Posterior vena cava (tissue), 2 donors: ENCODE data around the gene NAT14. TPM values are rescaled to one million over a fixed set of nuclear protein-coding genes. Genes with fewer than 3 reads are reported as not detected.

ENCODE experiments used
- DNase-seq: peaks from one replicate; pipeline ENCODE4 v3.0.0-alpha.2; 2020; ENCODE audit warnings: low spot score
- intact Hi-C, 2 donors: fragments of 100-400 bp; cut with DNase I; formaldehyde crosslinking; loops; one replicate each; pipeline versions ENCODE4 v1.14.1 to v1.14.2; 2022 to 2023
- total RNA-seq, 2 donors: library from RNA; stranded (reverse); fragmentation: NEBNext Ultra II Directional; extraction: Animal tissue kit (Norgen Biotek cat#: 25700); gene quantifications; one replicate each; pipeline ENCODE4 v1.2.1, GENCODE V29; 2021
- donor health status: DM: yes; HTN: yes; CAD: no.
- donor health status: DM: yes; HTN: yes; CAD: no.

NAT14 gene
- total RNA-seq, 2 donors from 2014 or later: 15.8 to 16.3 TPM

DNA sequence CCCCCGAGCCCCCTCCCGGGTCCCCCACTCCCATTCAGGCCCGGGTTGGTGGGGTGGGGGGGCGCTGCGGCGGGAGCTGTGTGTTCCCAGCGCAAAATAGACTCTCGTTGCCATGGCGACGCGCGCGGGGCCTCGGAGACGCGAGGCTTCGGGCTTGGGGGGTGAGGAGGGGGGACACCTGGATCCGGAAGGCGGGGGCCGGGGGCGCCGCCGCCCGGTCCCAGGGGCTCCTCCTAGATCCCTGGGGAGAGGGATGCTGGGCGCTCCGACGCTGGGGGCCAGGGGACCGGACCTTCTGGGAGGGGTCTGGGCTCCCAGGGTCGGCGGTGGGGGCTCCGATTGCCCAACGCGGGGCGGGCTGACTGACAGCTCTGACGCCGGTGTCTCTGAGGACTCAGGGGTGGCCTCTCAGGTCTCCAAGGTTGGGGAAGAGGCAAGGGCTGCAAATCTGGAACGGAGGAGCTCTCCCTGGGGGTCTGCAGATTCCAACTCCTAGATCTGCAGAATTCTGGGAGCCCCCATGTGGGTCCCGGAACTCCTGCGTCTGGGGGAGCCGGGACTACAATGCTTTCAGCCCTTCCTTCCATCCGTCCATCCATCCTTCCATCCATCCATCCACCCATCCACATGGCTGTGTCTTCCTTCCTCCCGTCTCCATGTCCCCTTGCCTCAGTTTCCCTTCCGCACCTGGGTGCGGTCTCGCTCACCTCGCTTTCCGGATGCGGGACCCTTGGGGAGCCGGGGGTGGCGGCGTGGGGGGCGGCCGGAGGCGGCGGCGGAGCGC is 32.8 kb upstream of the NAT14 start:
- intact Hi-C loops: no loop called here
- no peak for DNase-seq

DNA sequence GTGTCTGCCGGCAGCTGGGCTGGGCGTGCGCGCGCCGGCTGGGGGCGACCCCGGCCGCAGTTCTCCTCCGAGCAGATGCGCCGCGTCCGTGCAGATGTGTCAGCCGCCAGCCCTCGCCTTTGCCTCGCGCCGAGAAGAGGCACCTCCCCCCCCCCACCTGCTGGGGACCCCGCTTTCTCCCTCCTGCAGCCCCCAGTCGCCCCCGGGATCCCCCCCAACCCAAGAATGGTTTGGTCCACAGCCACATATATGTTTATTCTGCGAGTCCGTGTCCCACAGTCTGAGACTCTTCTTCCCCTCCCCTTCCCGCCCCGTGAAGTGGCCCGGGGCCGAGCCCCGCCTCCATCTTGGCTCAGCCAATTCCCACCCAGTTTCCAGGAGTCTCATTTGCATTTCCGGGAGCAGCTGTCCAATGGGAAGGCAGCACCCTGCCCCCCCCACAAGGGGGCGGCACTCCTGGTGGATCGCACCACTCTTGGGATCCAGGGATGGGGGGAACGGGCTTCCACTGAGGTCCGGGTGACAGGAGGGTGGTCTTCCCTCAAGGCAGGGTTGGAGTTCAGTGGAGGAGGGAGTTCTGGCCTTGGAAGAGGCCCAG is 32.1 kb upstream of the NAT14 start:
- DNase-seq: peak; percentile 92
- intact Hi-C loops: no loop called here

DNA sequence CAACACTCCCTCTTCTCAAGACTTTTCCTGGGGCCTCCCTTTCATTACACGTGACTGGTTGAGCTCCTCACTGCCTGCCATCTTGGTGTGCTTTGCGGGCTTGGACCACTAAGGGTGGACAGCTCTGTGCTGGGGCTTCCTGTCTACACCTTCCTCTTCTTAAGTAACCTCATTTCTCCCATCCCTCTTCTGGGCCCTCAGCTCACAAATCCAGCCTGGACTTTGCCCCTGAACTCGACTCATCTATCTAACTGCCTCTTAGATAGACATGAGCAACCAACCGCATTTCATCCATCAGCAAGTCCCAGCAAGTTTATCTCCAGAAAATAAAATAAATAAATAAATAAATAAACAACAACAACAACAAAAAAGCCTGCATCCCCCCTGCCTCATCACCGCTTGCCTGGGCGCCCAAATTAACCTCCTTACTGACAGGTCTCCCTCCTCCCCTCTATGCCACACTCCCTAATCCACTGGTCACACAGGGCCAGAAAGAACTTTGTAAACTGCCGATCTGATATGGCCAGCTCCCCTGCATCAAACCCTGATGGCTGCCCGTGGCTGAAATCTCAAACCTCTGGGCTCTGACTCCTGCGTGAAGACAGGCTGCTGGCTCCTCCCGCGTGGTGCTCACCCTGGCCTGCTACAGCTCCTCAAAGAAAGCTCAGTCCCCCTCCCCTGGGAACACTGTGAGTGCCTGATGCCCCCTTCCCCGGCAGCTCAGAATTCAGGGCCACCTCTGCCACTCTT is 31.3 kb upstream of the NAT14 start:
- no peak for DNase-seq
- intact Hi-C loops: no loop called here

DNA sequence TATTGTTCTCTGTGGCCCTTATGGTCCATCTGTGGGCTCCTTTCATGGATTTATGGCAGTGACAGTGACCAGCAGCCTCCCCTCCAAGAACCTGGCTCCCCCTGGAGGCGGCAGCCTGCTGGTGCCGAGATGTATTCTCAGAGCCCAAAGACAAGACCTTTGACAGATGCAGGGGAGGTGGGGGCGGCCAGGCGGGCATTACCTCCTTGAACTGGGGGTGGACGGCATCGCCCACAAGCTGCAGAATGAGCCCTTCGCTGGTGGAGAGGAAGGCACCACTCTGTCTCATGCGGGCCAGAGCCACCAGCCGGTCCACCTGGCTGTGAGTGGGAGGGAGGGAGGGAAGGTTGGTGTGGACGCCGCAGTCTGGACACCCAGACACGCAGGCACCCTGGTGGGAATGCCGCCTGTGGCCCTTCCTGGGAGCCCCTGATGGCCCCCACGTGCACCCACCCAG is 30.2 kb upstream of the NAT14 start:
- no peak for DNase-seq
- intact Hi-C loops: no loop called here

DNA sequence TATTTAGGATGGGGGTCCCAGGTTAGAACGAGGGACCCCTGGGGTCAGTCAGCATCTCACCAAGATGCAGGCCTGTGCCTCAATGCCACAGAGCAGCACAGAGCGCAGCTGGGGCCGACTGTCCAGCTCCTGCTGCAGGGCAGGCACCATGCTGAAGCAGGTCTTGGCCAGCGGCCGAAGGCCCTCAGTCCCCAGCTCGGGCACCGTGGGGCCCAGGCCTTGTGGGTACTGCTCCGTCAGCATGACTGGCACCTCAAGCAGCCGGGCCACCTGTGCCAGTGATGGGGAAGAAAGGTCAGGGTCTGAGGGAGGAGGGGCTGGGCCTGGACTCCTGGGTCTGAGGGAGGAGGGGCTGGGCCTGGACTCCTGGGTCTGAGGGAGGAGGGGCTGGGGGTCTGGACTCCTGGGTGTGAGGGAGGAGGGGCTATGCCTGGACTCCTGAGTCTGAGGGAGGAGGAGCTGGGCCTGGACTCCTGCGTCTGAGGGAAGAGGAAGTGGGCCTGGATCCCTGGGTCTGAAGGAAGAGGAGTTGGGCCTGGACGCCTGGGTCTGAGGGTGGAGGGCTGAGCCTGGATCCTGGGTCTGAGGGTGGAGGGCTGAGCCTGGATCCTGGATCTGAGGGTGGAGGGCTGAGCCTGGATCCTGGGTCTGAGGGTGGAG is 29.3 kb upstream of the NAT14 start:
- intact Hi-C loops: no loop called here
- DNase-seq: no peak

DNA sequence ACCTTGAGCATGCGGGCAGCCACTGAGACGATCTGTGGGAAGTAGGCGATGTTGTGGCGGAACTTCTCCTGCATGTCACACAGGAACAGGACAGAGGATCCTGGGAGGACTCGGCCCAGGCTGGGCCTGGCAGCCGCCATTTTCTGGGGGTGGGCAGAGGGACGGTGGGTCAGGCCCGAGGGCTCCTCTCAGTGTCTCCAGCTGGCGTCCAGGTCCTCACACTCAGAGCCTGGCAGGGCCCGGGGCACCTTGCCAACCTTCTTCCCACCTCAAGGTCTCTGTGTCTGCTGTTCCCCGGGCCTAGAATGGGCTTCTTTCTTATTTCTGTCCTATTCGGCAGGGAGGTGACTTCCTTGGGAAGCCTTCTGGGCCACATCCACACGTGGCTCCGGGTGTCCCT is 28.6 kb upstream of the NAT14 start:
- DNase-seq: no peak
- intact Hi-C loops: no loop called here

DNA sequence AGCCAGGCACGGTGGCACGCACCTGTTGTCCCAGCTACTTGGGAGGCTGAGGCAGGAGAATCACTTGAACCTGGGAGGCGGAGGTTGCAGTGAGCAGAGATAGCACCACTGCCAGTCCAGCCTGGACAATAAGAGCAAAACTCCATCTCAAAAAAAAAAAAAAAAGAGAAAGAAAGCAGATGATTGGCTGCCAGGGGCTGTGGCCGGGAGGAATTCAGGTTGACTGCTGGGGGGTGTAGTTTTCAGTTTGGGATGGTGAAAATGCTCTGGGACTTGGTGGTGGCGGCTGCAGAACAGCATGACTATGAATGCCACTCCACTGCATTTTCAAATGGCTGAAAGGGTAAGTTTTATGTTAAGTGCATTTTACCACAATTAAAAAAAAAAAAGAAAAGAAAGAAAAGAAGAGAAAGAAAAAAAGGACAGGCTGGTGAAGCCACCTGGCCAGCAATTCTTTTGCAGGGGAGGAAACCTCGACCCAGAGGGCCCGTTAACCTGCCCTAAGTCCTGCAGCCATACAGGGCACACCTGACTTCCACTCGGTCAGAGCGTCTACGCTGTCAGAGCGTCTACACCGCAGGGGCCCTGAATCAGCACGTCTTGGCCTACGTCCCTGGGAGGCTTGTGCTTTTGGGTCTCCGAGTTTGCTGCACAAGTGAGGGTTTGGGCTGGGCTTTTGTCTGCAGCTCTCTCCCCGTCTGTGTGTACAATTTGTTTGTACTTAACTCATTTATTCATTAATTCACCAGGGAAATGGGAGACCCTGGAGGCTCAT is 27.1 kb upstream of the NAT14 start:
- intact Hi-C loops: no loop called here
- no peak for DNase-seq

DNA sequence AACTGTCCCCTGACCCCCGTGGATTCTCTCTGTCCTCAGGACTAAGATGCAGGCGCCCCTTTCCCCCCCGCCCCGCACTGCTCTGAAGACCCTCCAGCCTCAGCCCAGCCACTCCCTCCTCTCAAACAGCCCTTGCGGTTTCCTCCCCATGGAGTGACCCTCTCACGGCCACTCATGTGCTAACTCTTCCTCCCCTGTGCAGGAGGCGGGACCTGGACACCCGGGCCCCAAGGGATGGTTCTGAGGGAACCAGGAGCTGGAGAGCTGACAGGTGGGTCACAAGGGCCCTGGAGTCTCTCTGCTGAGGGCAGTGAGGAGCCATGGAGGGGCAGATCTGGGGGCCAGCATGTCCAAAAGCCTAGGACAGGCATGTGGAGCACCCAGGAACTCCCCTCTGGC is 25.4 kb upstream of the NAT14 start:
- intact Hi-C loops: no loop called here
- no peak for DNase-seq

DNA sequence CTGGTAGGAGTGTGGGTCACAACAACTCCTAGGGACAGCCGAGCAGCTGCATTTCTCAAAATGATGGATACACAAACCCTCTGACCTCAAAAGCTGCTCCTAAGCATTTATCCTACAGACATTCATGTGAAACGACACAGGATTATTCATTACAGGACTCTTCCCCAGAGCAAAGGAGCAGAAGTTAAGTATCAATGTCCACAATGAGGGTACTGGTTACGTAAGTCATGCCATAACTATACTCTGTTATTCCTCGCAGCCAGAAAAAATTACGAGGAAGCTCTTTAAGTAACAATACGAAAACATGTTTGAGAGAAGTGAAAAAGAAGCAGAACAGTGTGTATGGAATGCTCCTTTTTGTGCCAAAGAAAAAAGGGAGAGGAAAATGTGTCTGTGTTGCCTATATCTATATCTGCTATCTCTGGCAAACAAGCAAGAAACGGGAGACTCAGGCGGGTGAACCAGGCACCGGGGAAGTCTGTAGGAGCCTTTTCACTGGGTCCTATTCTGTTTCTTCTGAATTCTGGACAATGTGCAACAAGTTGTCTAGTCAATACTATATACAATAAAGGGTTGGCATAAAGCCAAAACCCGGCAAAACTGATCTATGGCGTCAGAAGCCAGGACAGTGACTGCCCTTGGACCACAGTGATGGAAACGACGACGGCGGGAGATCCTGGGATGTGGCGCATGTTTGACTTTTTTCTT is 24.9 kb upstream of the NAT14 start:
- intact Hi-C loops: no loop called here
- no peak for DNase-seq

DNA sequence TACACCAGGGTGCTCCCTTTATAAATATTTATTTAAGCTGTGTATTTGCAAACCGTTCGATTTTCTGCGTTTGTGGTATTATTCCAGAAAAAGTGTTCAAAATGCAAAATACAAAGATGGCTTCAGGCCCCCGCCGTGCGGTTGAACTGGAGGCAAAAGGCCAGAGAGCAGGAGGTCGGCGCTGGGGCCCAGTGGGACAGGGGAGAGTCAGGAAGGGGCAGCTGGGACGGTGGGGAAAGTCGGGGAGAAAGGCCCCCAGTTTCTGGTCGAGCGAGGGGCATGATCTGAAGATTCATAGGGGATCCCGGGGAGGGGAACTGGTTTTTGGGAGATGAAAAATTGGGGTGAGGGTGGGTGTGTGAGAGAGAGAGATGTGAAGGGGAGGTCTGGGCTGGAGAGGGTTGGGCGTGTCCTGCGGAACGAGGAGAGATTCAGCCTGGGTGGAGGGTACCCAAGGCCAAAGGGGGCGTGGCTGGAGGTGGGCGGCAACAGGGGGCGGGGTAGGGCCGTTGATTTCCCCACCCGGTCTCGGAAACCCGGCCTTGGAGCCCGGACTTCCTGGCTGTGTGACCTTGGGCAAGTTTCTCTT is 24.2 kb upstream of the NAT14 start:
- DNase-seq: peak; percentile 95
- intact Hi-C loops: no loop called here

DNA sequence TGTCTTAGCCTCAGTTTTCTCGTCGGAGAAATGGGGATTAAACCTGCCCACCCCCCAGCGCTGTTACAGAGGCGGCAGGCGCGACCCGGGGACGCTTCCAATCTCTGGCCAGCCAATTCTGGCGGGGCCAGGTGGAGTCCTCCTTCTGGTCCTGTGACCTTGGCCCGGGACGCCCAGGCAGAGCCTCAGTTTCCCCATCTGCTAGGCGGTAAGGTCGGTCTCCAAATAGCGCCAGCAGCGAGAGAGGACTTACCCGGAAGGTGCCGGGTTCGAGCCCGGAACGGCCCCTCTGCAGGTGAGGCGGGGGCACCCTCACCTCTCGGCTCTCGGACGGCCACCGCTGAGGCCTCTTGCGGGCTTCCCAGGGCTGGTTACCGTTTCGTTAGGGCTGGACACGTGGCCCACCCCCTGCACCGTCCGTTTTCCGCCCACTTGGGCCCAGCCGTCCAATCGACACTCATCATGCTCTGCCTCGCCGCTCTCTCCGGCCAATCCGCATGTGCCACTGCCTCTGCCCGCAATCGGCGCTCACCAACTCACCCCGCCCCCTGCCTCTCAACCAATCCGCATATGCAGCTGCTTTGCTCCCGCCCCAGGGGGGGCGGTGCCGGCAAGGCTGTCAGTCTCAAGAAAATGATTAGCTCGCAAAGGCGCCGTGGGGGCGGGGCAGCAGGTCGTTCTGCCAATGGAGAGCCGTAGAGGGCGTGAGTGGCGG is 23.6 kb upstream of the NAT14 start, which contains the start of gene ISOC2:
ISOC2 (minus strand) TSS at position 384 of the 715 bp plus-strand sequence. CDS start 5,156 bp downstream, outside the sequence.
- peak; percentile 100 for DNase-seq
- intact Hi-C loops: no loop called here

DNA sequence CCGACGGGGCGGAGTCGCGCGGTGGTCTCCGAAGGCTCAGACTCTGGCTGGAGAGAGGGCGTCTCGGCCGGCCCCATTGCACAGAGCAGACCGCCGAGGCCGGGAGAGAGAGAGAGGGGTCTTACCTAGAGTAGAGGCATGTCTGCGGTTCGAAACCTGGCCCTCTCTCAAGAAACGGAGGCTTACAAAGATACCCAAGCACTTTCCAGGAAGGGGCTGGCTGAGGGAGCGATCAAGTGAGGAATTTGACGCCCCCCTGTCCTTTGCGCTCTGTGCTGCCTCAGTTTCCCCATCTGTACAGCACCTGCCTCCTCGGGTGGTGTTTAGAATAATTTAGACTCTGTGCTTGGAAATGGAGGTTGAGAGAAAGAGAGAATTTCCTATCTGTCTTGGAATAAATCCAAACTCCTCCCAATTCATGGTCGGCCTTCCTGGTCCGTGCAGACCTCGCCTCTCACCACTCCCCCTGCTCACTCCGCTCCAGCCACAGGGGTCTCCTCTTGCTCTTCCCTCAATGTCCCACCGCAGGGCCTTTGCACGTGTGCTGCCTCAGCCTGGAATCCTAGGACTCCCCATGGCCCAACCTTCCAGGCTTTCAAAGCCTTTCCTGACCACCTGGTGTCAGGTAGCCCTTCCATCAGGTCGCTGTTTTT is 22.9 kb upstream of the NAT14 start:
- intact Hi-C loops: no loop called here
- no peak for DNase-seq

DNA sequence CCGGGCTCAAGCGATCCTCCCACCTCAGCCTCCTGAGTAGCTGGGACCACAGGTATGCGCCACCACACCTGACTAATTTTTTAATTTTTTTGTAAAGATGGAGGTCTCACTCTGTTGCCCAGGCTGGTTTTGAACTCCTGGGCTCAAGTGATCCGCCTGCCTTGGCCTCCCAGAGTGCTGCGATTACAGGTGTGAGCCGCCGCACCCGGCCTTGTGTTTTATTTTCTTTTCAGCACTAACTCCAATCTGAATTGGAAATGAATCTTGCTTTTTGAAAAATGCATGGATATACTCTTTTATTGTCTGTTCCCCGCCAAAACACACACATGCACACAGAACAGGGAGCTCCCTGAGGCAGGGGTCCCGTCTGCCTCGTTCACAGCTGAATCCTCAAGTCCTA is 22.3 kb upstream of the NAT14 start:
- intact Hi-C loops: no loop called here
- no peak for DNase-seq

DNA sequence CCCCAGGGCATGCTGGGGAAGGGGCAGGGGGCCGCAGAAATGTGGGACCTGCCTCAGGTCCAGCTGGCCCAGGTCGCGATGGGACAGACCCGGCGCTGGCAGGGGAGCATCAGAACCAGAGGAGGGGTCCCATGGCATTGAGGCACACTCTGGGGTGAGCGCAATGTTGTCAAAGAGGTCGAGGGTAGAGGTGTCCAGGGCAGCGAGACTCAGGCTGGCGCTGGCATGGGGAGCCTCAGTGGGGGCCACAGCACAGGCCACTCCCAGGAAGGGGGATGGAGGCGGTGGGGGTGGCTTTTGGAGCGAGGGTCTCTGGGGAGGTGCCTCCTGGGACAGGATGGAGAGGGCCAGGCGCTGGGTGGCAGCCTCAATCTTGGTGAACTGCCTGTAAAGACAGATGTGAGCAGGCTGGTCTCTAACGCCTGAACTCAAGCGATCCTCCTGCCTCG is 21.4 kb upstream of the NAT14 start:
- no peak for DNase-seq

DNA sequence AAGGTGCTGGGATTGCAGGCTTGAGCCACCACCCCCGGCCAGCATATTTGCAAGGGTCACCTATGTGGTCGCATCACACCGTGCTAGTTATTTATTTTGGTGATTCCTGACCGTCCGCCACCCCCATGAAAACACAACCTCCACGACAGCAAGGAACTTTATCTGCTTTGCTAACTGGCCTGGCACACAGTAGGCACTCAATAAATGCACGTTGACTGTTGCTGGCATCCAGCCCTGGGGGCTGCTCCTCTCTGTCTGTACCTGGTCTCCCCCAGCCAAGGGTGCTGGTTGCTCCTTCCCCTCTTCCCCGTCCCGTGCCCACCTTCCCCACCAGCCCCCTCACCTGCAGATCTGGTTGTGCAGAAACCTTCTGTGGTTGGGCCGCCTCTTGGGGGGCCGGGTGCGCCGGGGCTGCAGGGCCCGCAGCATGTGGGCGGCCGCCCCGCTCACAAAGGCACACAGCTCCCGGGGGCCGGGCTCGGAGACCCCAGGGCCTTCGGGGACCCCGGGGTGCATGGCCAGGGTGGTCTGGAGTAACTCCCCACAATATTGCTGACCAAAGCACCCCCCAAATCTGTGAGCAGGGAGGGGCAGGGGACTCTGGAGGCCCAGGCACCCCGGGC is 20.8 kb upstream of the NAT14 start:
- intact Hi-C loops: no loop called here
- no peak for DNase-seq

More for the DNA sequence above, 21.4 kb upstream of the NAT14 start:
- intact Hi-C loops: no loop called here

DNA sequence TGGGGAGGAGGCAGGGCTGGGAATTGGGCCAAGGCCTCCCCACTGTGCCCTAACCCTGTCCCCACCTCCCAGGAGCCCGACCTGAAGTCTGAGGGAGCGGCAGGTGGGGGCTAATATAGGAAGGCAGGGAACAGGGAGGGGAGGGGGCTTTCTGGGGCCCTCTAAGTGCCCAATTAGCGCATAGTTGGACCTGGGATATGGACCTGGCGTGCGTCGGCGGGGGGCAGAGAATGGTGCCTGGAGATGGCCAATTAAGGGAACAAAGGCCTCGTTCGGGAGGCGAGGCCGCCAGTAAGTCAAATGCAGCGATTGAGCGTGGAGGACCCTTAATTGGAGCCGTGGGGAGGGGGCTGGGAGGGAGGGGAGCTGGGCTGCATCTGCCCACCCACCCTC is 20.3 kb upstream of the NAT14 start, which contains the start of gene C19orf85:
C19orf85 (minus strand) TSS at position 90 of the 393 bp plus-strand sequence. CDS start 197 bp downstream, outside the sequence.
- intact Hi-C loops: loop anchor here (5.0 kb wide), 1 partner anchor 38 kb away; no protein-coding TSS in a partner anchor
- DNase-seq: no peak
